Liver (tissue), 9 donors: ENCODE measurements around the gene DRD5. TPM values are rescaled to one million over a fixed set of nuclear protein-coding genes. Genes with fewer than 3 reads are reported as not detected.
"Not testable (repeated sequence)": the region's sequence is repeated elsewhere in the genome, so short reads cannot be mapped to it uniquely, and the experiment has no call there.

Source experiments
- DNase-seq: peaks from one replicate; pipeline ENCODE4 v3.0.0-alpha.2; 2017; ENCODE audit warnings: low spot score
- H3K27ac ChIP-seq, 2 donors: one replicate each; pipeline ENCODE4 v1.7.0; 2013; ENCODE audit warnings: inconsistent platforms in 2 of 2, low read length in 2 of 2, control low read depth in 1 of 2, low read depth in 1 of 2, mild to moderate bottlenecking in 1 of 2
- H3K27me3 ChIP-seq, 4 donors: one replicate each; pipeline versions ENCODE4 v1.6.1 to v1.7.0; 2013; ENCODE audit warnings: low read length in 3 of 4, inconsistent platforms in 1 of 4, mild to moderate bottlenecking in 1 of 4, moderate library complexity in 1 of 4; ENCODE audit not compliant: control insufficient read depth in 4 of 4, insufficient read depth in 4 of 4
- H3K36me3 ChIP-seq, 4 donors: one replicate each; pipeline versions ENCODE4 v1.6.1 to v1.7.0; 2013; ENCODE audit warnings: low read length in 3 of 4, mild to moderate bottlenecking in 3 of 4, low read depth in 1 of 4, moderate library complexity in 1 of 4; ENCODE audit not compliant: control insufficient read depth in 4 of 4, insufficient read depth in 3 of 4
- H3K4me1 ChIP-seq, 4 donors: one replicate each; pipeline versions ENCODE4 v1.6.1 to v1.7.0; 2013; ENCODE audit warnings: low read length in 3 of 4, mild to moderate bottlenecking in 3 of 4, moderate library complexity in 1 of 4; ENCODE audit not compliant: control insufficient read depth in 4 of 4, insufficient read depth in 4 of 4
- H3K4me3 ChIP-seq, 3 donors: one replicate each; pipeline versions ENCODE4 v1.6.1 to v1.7.0; 2013; ENCODE audit warnings: low read length in 3 of 3, control low read depth in 1 of 3, low read depth in 1 of 3, mild to moderate bottlenecking in 1 of 3
- H3K9ac ChIP-seq, 2 donors: one replicate each; pipeline ENCODE4 v1.7.0; 2013; ENCODE audit warnings: low read length in 2 of 2, mild to moderate bottlenecking in 2 of 2, moderate library complexity in 2 of 2, control low read depth in 1 of 2, low read depth in 1 of 2
- H3K9me3 ChIP-seq, 4 donors: one replicate each; pipeline versions ENCODE4 v1.6.1 to v1.7.0; 2013; ENCODE audit warnings: low read length in 3 of 4; ENCODE audit not compliant: control insufficient read depth in 4 of 4
- ATF3 ChIP-seq: IDR thresholded peaks from 2 replicates; pipeline ENCODE4 v1.6.1; 2016; ENCODE audit warnings: antibody characterized with exemption
- CTCF ChIP-seq: fragments of 150-350 bp; IDR thresholded peaks from 2 replicates; pipeline ENCODE4 v1.5.1; 2017; ENCODE audit warnings: improper control_type of control experiment, low read depth, low read length; ENCODE audit not compliant: missing input control
- EGR1 ChIP-seq, 2 donors: IDR thresholded peaks; 2 replicates each; pipeline ENCODE4 v1.6.1; 2016 to 2018; ENCODE audit warnings: antibody characterized with exemption in 2 of 2, low read depth in 2 of 2
- FOXA2 ChIP-seq: IDR thresholded peaks from 2 replicates; pipeline ENCODE4 v1.6.1; 2016; ENCODE audit warnings: antibody characterized with exemption
- GABPA ChIP-seq, 2 donors: IDR thresholded peaks in 1 of 2; conservative IDR thresholded peaks in 1 of 2; 2 replicates each; pipeline ENCODE4 v1.6.1; 2016; ENCODE audit warnings: antibody characterized with exemption in 2 of 2, mild to moderate bottlenecking in 1 of 2, moderate library complexity in 1 of 2
- HNF4A ChIP-seq, 2 donors: conservative IDR thresholded peaks; 2 replicates each; pipeline ENCODE4 v1.6.1; 2016; ENCODE audit warnings: antibody characterized with exemption in 2 of 2, mild to moderate bottlenecking in 2 of 2
- HNF4G ChIP-seq: IDR thresholded peaks from 2 replicates; pipeline ENCODE4 v1.6.1; 2016; ENCODE audit warnings: antibody characterized with exemption
- MAX ChIP-seq: IDR thresholded peaks from 2 replicates; pipeline ENCODE4 v1.6.1; 2016; ENCODE audit warnings: antibody characterized with exemption
- NR2F2 ChIP-seq: IDR thresholded peaks from 2 replicates; pipeline ENCODE4 v1.6.1; 2016; ENCODE audit warnings: antibody characterized with exemption
- SP1 ChIP-seq: IDR thresholded peaks from 2 replicates; pipeline ENCODE4 v1.6.1; 2018; ENCODE audit warnings: antibody characterized with exemption, mild to moderate bottlenecking
- ZBTB33 ChIP-seq: IDR thresholded peaks from 2 replicates; pipeline ENCODE4 v1.6.1; 2016; ENCODE audit warnings: antibody characterized with exemption
- WGBS: extraction: QIAGEN DNeasy Blood & Tissue Kit; methylation state at CpG from one replicate; pipeline ENCODE4 v1.1.7; 2013; 5-methylcytosine and 5-hydroxymethylcytosine counted together
- polyA plus RNA-seq, 2 donors: library from polyadenylated mRNA; stranded (reverse) in 1 of 2; unstranded in 1 of 2; fragments of 200-250 nt in 1 of 2; fragments of >200 nt in 1 of 2; fragmentation: Nextera tagmentation in 1 of 2; extraction: Ambion mirVana in 1 of 2; gene quantifications; one replicate each; pipeline versions ENCODE4 v1.2.1 to v1.2.3, GENCODE V29; 2013 to 2015
- total RNA-seq, 2 donors: library from RNA; depleted of rRNA; stranded (reverse); fragments of >200 nt; gene quantifications; one replicate each; pipeline ENCODE4 v1.2.3, GENCODE V29; 2014
- donor health status: healthy.
- donor health status: healthy.
- donor health status: healthy.
- donor health status: healthy.
- donor health status: healthy.

DRD5 gene
- total and polyA plus RNA-seq, 4 donors, result not detected

GRCh38 chr4:9735515-9735914 lies 45.9 kb upstream of the DRD5 start:
- no peaks in the 10 kb centered on the region for H3K27me3 ChIP-seq
- no peak for TF ChIP-seq ATF3
- TF ChIP-seq EGR1 (IDR thresholded peaks at IDR 0.05; ENCODE audit: low read depth in 2 of 2), result no peak
- TF ChIP-seq CTCF, result no peak
- TF ChIP-seq NR2F2, result no peak
- no peak for TF ChIP-seq HNF4G
- TF ChIP-seq SP1, result no peak
- TF ChIP-seq HNF4A (conservative IDR thresholded peaks at IDR 0.05), result no peak
- no peak for TF ChIP-seq GABPA (IDR thresholded peaks at IDR 0.05 in 1 of 2, conservative IDR thresholded peaks at IDR 0.05 in 1 of 2)
- TF ChIP-seq ZBTB33, result no peak
- no peak for TF ChIP-seq FOXA2
- no peak for TF ChIP-seq MAX
- H3K36me3 ChIP-seq, result no peaks in the 10 kb centered on the region
- no peak overlapping the region for H3K4me3 ChIP-seq
- no peak overlapping the region for H3K9ac ChIP-seq
- 87% methylated on average over 5 of the region's 5 CpGs for WGBS
- DNase-seq, result no peak
- no peaks in the 10 kb centered on the region for H3K4me1 ChIP-seq
- no peaks in the 10 kb centered on the region for H3K9me3 ChIP-seq
- no peak overlapping the region for H3K27ac ChIP-seq

- not testable (repeated sequence) for H3K27me3 ChIP-seq, H3K9ac ChIP-seq, H3K27ac ChIP-seq, H3K4me3 ChIP-seq, H3K36me3 ChIP-seq, H3K4me1 ChIP-seq, H3K9me3 ChIP-seq, DNase-seq
- 72% methylated on average over 7 of the region's 7 CpGs for WGBS
These were observed 44.2 kb upstream of the DRD5 start for GRCh38 chr4:9737280-9737679.

- H3K4me3 ChIP-seq, DNase-seq, H3K9me3 ChIP-seq, H3K9ac ChIP-seq, H3K27ac ChIP-seq, H3K4me1 ChIP-seq, H3K36me3 ChIP-seq, H3K27me3 ChIP-seq: not testable (repeated sequence)
- 89% methylated on average over 4 of the region's 4 CpGs for WGBS
These were observed 37.6 kb upstream of the DRD5 start for GRCh38 chr4:9743789-9744188.
